Activated CD8-positive, alpha-beta memory T cell treated with anti-CD3 and anti-CD28 coated beads, Interleukin-2, amount 10 ng/mL, durations not matched to agents 7 days and 5 days (primary cell): ENCODE data around the gene STX11. TPM values are rescaled to one million over a fixed set of nuclear protein-coding genes. Genes with fewer than 3 reads are reported as not detected.
"Not testable (repeated sequence)": the region's sequence is repeated elsewhere in the genome, so short reads cannot be mapped to it uniquely, and the experiment has no call there.

Source experiments
- ATAC-seq: fragments of 150-1000 bp; cut with Tn5 transposase; one replicate; pipeline ENCODE4 v1.10.0; 2021; ENCODE audit warnings: moderate library complexity
- CTCF ChIA-PET: fragments of 350-600 bp; sonication (Branson Sonifier 250); formaldehyde crosslinking; loops from one replicate; lab custom pipeline; 2021; ENCODE audit warnings: antibody characterized with exemption; lab: Charles Lee
- DNase-seq: peaks from one replicate; pipeline ENCODE4 v3.0.0-alpha.2; 2020
- H3K27ac Mint-ChIP-seq: one replicate; pipeline ENCODE4 v1.8.0; 2021; ENCODE audit warnings: mild to moderate bottlenecking, mixed read lengths
- H3K27me3 Mint-ChIP-seq: one replicate; pipeline ENCODE4 v1.8.0; 2021; ENCODE audit warnings: mixed read lengths
- H3K36me3 Mint-ChIP-seq: one replicate; pipeline ENCODE4 v1.8.0; 2021; ENCODE audit warnings: mild to moderate bottlenecking, mixed read lengths
- H3K4me1 Mint-ChIP-seq: one replicate; pipeline ENCODE4 v1.8.0; 2021; ENCODE audit warnings: mixed read lengths
- H3K4me3 Mint-ChIP-seq: one replicate; pipeline ENCODE4 v1.8.0; 2021; ENCODE audit warnings: mild to moderate bottlenecking, moderate library complexity, mixed read lengths
- H3K9me3 Mint-ChIP-seq: one replicate; pipeline ENCODE4 v1.8.0; 2022; ENCODE audit warnings: low read depth, mixed read lengths
- total RNA-seq, 2 experiments: library from RNA; stranded (reverse); gene quantifications; one replicate each; pipeline ENCODE4 v1.2.3, GENCODE V29; 2021

Gene STX11
- total RNA-seq, 2 experiments from 2014 or later = 26.5 to 29.0 TPM

DNA sequence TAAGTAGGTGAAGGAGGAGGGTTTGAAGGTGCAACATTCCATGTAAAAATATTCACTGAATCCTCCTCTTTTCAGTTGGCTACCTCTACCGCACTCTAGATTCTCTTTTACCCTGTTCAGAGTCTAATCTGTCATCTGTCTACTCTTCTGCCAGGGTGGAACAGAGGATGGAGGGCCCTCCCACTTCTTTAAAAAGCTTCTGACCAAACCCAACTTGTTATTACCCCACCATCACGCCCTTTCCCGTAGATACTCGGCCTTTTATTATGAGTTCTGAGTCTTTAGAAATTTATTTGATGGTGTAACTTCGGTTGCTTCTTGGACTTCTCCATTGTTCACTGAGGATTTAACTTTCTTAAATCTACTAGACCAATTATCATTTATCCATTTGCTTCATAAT is 11.7 kb downstream of the STX11 start:
- no peak for DNase-seq
- ATAC-seq = no peak
- CTCF ChIA-PET = interaction anchor here (1.2 kb wide), 1 partner anchor 10 kb away, joined by 3 read pairs; no protein-coding TSS in a partner anchor
- Mint-ChIP-seq H3K36me3 (peaks cover 55% of the 10 kb centered on the region), H3K4me3 (no peak overlapping the region), H3K4me1 (peaks cover 8% of the 10 kb centered on the region), H3K27ac (no peak overlapping the region), H3K9me3 (no peaks in the 10 kb centered on the region), H3K27me3 (no peaks in the 10 kb centered on the region)

DNA sequence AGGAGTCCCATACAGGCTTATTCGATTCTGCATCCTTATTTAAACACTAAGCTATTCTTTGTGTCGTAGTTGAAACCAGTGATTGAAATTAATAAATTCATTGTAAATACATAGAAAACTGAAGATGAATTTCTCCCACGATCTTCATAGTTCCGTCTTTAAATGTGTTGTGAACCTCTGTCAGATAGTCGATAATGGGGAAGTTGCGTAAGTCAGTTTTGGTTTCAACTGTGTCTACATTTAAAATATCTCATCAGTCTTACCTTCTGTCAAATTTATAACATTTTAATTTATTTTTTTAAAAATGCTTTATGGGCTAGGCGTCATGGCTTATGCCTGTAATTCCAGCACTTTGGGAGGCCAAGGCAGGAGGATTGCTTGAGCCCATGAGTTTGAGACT is 12.7 kb downstream of the STX11 start:
- peaks cover 3% of the 10 kb centered on the region for H3K4me1 Mint-ChIP-seq
- DNase-seq (no peak), ATAC-seq (no peak)
- CTCF ChIA-PET = no interaction called here
- H3K36me3 Mint-ChIP-seq = peaks cover 46% of the 10 kb centered on the region
- no peaks in the 10 kb centered on the region for H3K9me3 Mint-ChIP-seq
- H3K27me3 Mint-ChIP-seq = no peaks in the 10 kb centered on the region
- no peak overlapping the region for H3K4me3 Mint-ChIP-seq
- H3K27ac Mint-ChIP-seq = no peak overlapping the region

DNA sequence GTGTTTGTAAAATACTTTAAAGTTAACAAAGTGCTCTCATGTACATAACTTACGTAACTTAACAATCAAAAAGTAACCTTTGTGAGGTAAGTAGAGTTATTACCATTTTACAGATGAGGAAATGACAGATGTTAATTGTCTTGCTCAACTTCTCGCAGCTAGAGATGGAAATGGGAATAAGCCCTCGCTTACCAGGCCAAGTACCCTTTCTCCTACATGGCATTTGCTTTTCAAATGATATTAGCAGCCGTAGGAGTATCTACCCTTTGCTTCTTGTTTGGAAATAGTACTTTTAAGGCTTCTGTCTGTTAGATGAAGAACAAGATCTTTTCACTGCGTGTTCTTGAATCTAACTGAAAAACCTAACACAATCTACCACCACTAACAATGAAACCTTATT is 15.5 kb downstream of the STX11 start:
- ATAC-seq (no peak), DNase-seq (no peak)
- CTCF ChIA-PET = no interaction called here
- Mint-ChIP-seq H3K4me1 (peaks cover 3% of the 10 kb centered on the region), H3K9me3 (no peaks in the 10 kb centered on the region), H3K27me3 (no peaks in the 10 kb centered on the region), H3K27ac (no peak overlapping the region), H3K4me3 (no peak overlapping the region), H3K36me3 (peaks cover 50% of the 10 kb centered on the region)

DNA sequence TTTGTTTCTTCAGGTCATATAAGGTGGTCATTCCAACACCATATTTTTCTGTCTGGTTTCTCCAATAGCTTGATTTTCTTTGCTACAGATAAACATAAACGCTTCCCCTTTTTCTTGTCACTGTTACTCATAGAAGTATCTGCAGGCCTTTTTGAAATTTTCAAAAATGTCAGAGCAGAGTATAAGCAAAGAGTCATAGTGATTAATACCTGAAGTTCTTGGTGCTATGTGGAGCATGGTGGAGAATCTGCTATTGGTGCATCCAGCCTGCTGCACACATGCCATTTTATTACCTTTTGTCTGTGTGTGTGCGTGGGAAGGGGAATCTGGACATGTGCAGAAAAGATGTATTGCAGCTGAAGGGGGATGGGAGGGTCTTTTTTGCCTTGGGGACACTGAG is 19.7 kb downstream of the STX11 start:
- CTCF ChIA-PET = no interaction called here

DNA sequence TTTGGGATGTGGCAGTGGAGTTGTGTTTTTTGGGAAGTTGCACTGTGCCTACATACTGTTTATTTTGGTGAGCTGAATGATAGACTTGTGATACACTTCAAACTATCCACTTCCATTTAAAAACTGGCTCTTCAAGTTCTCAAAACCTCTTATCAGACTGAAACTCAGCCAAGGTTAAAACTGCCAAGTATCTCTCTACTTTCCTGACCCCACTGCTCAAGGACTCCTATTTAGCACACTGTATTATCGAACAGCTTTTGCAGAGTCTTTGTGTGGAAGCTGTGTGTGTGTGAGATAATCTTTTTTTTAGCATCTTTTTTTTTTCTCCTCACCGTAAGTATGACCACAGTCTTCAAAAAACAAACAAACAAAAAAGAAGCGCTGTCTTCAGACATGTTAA is 21.1 kb downstream of the STX11 start:
- Mint-ChIP-seq H3K9me3 (no peaks in the 10 kb centered on the region), H3K36me3 (peaks cover 59% of the 10 kb centered on the region), H3K4me1 (peaks cover 3% of the 10 kb centered on the region), H3K27me3 (no peaks in the 10 kb centered on the region), H3K4me3 (no peak overlapping the region), H3K27ac (no peak overlapping the region)
- no peak for ATAC-seq
- CTCF ChIA-PET = no interaction called here
- no peak for DNase-seq

More for the DNA sequence above, 19.7 kb downstream of the STX11 start:
- no peak overlapping the region for H3K4me3 Mint-ChIP-seq
- H3K27ac Mint-ChIP-seq = no peak overlapping the region
- H3K4me1 Mint-ChIP-seq = peaks cover 3% of the 10 kb centered on the region
- no peaks in the 10 kb centered on the region for H3K27me3 Mint-ChIP-seq
- no peak for DNase-seq
- ATAC-seq = no peak
- H3K36me3 Mint-ChIP-seq = peaks cover 58% of the 10 kb centered on the region
- no peaks in the 10 kb centered on the region for H3K9me3 Mint-ChIP-seq

DNA sequence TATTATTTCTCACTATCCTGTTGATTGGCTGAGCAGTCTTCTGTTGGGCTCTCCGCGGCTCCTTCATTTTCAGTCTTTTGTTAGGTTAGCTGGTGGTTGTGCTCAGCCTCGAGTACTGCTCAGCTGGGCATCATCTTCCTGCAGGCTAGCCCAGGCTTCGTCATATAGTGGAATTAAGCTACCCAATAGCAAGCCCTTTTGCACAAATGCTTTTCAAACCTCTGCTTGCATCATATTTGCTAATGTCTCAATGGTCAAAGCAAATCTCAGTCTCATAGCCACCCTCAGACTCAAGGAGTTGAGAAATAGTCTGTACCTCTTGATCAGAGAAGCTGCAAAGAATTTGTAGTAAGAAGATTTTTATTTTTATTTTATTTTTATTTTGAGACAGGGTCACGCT is 23.7 kb downstream of the STX11 start:
- Mint-ChIP-seq H3K9me3 (no peaks in the 10 kb centered on the region), H3K27me3 (no peaks in the 10 kb centered on the region), H3K4me1 (peaks cover 16% of the 10 kb centered on the region), H3K36me3 (peaks cover 62% of the 10 kb centered on the region), H3K27ac (no peak overlapping the region), H3K4me3 (no peak overlapping the region)
- DNase-seq (no peak), ATAC-seq (no peak)
- CTCF ChIA-PET = interaction anchor here (1.4 kb wide), 1 partner anchor 10 kb away, joined by 3 read pairs; no protein-coding TSS in a partner anchor

DNA sequence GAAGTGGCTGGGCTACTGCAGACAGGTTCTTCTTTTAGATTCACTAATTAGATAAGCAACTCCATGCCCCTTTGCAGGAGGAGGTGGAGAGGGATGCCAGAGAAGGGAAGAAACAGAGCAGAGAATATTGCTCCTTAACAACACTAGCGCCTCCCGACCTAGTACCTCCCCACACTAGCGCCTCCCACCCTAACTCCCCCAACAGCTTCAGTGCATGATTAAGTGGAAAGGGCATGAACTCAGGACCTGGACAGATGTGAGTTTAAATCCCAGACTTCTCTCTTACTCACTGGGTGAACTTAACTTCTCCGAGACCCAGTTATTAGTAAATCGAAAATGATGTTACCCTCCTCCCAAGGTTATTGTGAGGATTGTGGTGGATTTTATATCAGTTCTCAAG is 25.7 kb downstream of the STX11 start:
- Mint-ChIP-seq H3K27me3 (no peaks in the 10 kb centered on the region), H3K9me3 (no peaks in the 10 kb centered on the region), H3K36me3 (peaks cover 63% of the 10 kb centered on the region), H3K27ac (no peak overlapping the region), H3K4me1 (peaks cover 27% of the 10 kb centered on the region), H3K4me3 (no peak overlapping the region)
- CTCF ChIA-PET = no interaction called here
- DNase-seq (no peak), ATAC-seq (no peak)

DNA sequence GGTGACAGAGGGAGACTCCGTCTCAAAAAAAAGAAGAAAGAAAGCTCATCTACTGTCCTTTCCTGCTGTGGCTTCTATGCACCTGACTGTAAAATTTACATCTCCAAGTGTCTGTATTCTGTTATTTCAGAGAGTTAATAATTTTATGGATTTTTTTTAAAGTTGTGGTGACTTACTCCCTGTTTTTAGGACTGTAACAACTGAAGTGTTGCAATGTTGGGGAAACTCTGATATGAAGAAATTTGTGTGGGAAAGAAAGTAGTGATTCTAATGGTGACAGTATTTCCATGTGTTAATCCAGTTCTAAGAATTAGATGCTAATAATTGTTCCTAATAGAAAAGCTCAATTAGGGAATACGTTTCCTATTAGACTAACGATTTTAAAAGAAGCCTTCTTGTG is 27.4 kb downstream of the STX11 start:
- no peak for DNase-seq
- CTCF ChIA-PET = interaction anchor here (0.9 to 1.1 kb wide), 2 partner anchors 18 to 22 kb away, joined by 3 to 5 read pairs; no protein-coding TSS in a partner anchor

DNA sequence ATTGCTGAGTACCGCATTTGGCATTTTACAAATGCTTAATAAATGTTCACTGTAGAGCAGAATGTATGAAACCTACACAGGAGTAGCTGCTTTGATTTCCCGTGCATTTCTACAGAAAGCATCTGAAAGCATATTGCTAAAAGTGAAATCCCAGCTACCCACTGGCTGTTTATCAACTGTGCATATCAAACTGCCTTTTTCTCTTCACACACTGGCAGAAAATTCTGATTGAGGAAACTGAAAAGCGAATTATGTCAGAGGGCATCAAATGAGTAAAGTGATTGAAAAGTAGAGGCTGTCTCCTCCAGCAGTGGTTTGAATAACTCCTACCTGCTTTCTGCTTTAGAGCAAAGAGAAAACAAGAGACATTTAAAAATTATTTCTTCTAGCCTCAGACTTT is 28.0 kb downstream of the STX11 start:
- CTCF ChIA-PET = interaction anchor here (0.9 to 1.1 kb wide), 2 partner anchors 19 to 22 kb away, joined by 3 to 5 read pairs; no protein-coding TSS in a partner anchor
- DNase-seq (no peak), ATAC-seq (peak; percentile 9)
- H3K36me3 Mint-ChIP-seq = peaks cover 61% of the 10 kb centered on the region
- no peaks in the 10 kb centered on the region for H3K9me3 Mint-ChIP-seq
- peaks cover 33% of the 10 kb centered on the region for H3K4me1 Mint-ChIP-seq
- H3K27ac Mint-ChIP-seq = no peak overlapping the region
- H3K4me3 Mint-ChIP-seq = no peak overlapping the region
- H3K27me3 Mint-ChIP-seq = no peaks in the 10 kb centered on the region

More for the DNA sequence above, 27.4 kb downstream of the STX11 start:
- no peak overlapping the region for H3K4me3 Mint-ChIP-seq
- no peak for ATAC-seq
- H3K36me3 Mint-ChIP-seq = peaks cover 61% of the 10 kb centered on the region
- no peaks in the 10 kb centered on the region for H3K9me3 Mint-ChIP-seq
- H3K27me3 Mint-ChIP-seq = no peaks in the 10 kb centered on the region
- H3K27ac Mint-ChIP-seq = no peak overlapping the region
- peaks cover 31% of the 10 kb centered on the region for H3K4me1 Mint-ChIP-seq

DNA sequence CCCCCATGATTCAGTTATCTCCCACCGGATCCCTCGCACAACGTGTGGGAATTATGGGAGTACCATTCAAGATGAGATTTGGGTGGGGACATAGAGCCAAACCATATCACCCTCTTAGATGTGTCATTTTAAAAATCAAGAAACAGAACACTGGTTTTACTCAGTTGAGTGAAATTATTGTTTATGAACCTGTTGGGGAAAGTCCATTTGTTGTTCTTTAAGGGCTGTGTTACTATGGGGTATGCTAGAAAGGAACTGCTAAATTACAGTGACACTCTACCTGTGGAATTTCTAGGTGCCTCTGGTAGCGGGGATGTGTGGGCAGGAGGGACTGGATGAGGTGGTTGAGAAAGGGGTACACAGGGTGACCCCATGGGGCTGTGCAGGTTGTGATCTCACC is 28.9 kb downstream of the STX11 start:
- CTCF ChIA-PET = interaction anchor here (1.0 kb wide), 1 partner anchor 19 kb away, joined by 3 read pairs; no protein-coding TSS in a partner anchor
- no peak overlapping the region for H3K27ac Mint-ChIP-seq
- DNase-seq (no peak), ATAC-seq (no peak)
- H3K9me3 Mint-ChIP-seq = no peaks in the 10 kb centered on the region
- no peaks in the 10 kb centered on the region for H3K27me3 Mint-ChIP-seq
- peaks cover 57% of the 10 kb centered on the region for H3K36me3 Mint-ChIP-seq
- peaks cover 33% of the 10 kb centered on the region for H3K4me1 Mint-ChIP-seq
- no peak overlapping the region for H3K4me3 Mint-ChIP-seq

DNA sequence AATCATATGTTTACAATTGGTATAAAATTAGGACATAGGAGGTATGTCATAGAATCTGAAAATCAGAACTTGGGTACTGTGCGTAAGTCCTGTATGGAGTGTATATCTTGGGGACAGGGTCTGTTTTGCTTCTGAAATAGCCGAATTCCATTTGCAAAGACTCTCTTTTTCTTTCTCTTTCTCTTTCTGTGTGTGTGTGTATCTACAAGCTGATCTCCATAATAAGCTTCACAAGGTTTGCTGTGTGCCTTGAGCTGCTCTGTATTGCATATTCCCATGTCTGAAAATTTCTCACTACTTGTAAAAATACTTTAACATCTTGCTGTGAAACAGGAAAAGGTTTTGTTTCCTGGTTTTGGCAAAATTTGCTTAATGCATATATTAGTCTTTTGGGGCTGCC is 29.5 kb downstream of the STX11 start:
- Mint-ChIP-seq H3K4me3 (no peak overlapping the region), H3K4me1 (peaks cover 33% of the 10 kb centered on the region), H3K27me3 (no peaks in the 10 kb centered on the region), H3K36me3 (peaks cover 60% of the 10 kb centered on the region), H3K9me3 (no peaks in the 10 kb centered on the region), H3K27ac (peak overlapping the region; percentile 31)
- DNase-seq (no peak), ATAC-seq (no peak)
- CTCF ChIA-PET = interaction anchor here (1.0 kb wide), 1 partner anchor 20 kb away, joined by 3 read pairs; no protein-coding TSS in a partner anchor

DNA sequence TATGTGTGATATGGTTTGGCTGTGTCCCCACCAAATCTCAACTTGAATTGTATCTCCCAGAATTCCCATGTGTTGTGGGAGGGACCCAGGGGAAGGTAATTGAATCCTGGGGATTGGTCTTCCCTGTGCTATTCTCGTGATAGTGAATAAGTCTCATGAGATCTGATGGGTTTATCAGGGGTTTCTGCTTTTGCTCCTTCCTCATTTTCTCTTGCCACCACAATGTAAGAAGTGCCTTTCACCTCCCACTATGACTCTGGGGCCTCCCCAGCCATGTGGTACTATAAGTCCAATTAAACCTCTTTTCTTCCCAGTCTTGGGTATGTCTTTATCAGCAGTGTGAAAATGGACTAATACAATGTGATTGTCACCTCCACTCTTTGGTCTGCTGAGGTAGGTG is 30.0 kb downstream of the STX11 start:
- DNase-seq, ATAC-seq, H3K27me3 Mint-ChIP-seq, H3K27ac Mint-ChIP-seq, H3K9me3 Mint-ChIP-seq, H3K4me3 Mint-ChIP-seq: not testable (repeated sequence)
- CTCF ChIA-PET = interaction anchor here (1.0 kb wide), 1 partner anchor 21 kb away, joined by 3 read pairs; no protein-coding TSS in a partner anchor
- H3K36me3 Mint-ChIP-seq = peaks cover 63% of the 10 kb centered on the region
- peaks cover 33% of the 10 kb centered on the region for H3K4me1 Mint-ChIP-seq

DNA sequence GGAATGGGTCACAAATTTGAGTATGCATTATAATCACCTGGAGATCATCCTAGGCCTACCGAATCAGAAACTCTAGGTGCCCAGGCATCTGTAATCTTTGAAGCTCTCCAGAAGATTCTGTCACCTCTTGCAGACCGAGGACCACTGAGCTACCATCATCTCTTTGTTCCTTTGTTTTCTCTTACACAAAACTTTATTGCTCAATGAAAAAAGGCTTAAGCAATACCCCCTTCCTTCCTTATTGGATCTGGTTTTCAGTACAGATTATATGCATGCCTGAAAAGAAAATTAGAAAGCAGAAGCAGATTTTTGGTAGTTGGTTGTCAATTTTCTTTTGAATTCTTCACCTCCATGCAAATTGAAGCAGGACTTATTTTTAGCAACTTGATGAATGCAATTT is 31.3 kb downstream of the STX11 start:
- H3K27ac Mint-ChIP-seq = no peak overlapping the region
- no peak overlapping the region for H3K4me3 Mint-ChIP-seq
- CTCF ChIA-PET = interaction anchor here (0.6 to 0.9 kb wide), 4 partner anchors 8 to 1664 kb away, joined by 3 to 4 read pairs (median 3); no protein-coding TSS in a partner anchor
- DNase-seq = no peak
- no peaks in the 10 kb centered on the region for H3K27me3 Mint-ChIP-seq
- H3K4me1 Mint-ChIP-seq = peaks cover 33% of the 10 kb centered on the region
- H3K36me3 Mint-ChIP-seq = peaks cover 63% of the 10 kb centered on the region
- ATAC-seq = no peak
- H3K9me3 Mint-ChIP-seq = no peaks in the 10 kb centered on the region

DNA sequence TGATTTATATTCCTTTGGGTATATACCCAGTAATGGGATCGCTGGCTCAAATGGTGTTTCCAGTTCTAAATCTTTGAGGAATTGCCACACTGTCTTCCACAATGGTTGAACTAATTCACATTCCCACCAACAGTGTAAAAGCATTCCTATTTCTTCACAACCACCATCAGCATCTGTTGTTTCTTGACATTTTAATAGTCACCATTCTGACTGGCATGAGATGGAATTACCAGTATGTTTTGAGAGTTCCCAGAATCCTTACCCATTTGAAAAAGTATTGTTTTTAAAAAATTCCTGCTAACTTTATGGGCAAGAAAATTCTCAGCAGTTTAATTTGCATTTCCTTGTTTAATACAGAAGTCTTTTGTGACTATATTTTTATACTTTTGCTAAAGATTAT is 33.9 kb downstream of the STX11 start:
- H3K27me3 Mint-ChIP-seq, DNase-seq, ATAC-seq, H3K4me3 Mint-ChIP-seq, H3K27ac Mint-ChIP-seq, H3K9me3 Mint-ChIP-seq, CTCF ChIA-PET: not testable (repeated sequence)
- H3K36me3 Mint-ChIP-seq = peaks cover 69% of the 10 kb centered on the region
- H3K4me1 Mint-ChIP-seq = peaks cover 18% of the 10 kb centered on the region
